Endodermal cell (in vitro differentiated cells): Measurements from ENCODE around the gene GCH1. TPM values are rescaled to one million over a fixed set of nuclear protein-coding genes. Genes with fewer than 3 reads are reported as not detected.

Experiments used
- DNase-seq: peaks from one replicate; pipeline ENCODE4 v3.0.0-alpha.2; 2017
- H3K27ac ChIP-seq: 2 replicates; pipeline ENCODE4 v1.5.1; 2013; ENCODE audit warnings: mild to moderate bottlenecking, low read depth, low read length, moderate library complexity
- H3K27me3 ChIP-seq: 2 replicates; pipeline ENCODE4 v1.6.1; 2013; ENCODE audit warnings: mild to moderate bottlenecking, low read length, moderate library complexity; ENCODE audit not compliant: insufficient read depth, control insufficient read depth, poor library complexity, severe bottlenecking
- H3K36me3 ChIP-seq: 2 replicates; pipeline ENCODE4 v1.7.0; 2013; ENCODE audit warnings: mild to moderate bottlenecking, low read length, moderate library complexity; ENCODE audit not compliant: control insufficient read depth, insufficient read depth
- H3K4me1 ChIP-seq: one replicate; pipeline ENCODE4 v1.7.0; 2013; ENCODE audit warnings: low read length; ENCODE audit not compliant: control insufficient read depth, insufficient read depth
- H3K4me3 ChIP-seq: 2 replicates; pipeline ENCODE4 v1.5.1; 2013; ENCODE audit warnings: mild to moderate bottlenecking, low read length, moderate library complexity
- H3K9ac ChIP-seq: 2 replicates; pipeline ENCODE4 v1.6.1; 2013; ENCODE audit warnings: mild to moderate bottlenecking, low read length, moderate library complexity; ENCODE audit not compliant: poor library complexity, severe bottlenecking; ENCODE audit errors: extremely low read depth
- H3K9me3 ChIP-seq: 2 replicates; pipeline ENCODE4 v1.6.1; 2013; ENCODE audit warnings: mild to moderate bottlenecking, low read length, moderate library complexity; ENCODE audit not compliant: control insufficient read depth
- H3K27ac Mint-ChIP-seq: 2 replicates; pipeline ENCODE4 v1.8.0; 2020; ENCODE audit warnings: mixed read lengths
- H3K27me3 Mint-ChIP-seq: 2 replicates; pipeline ENCODE4 v1.8.0; 2021; ENCODE audit warnings: mild to moderate bottlenecking, mixed read lengths; ENCODE audit not compliant: insufficient read depth
- H3K36me3 Mint-ChIP-seq: 2 replicates; pipeline ENCODE4 v1.8.0; 2020; ENCODE audit warnings: low read depth, mixed read lengths
- H3K4me1 Mint-ChIP-seq: 2 replicates; pipeline ENCODE4 v1.8.0; 2020; ENCODE audit warnings: mixed read lengths
- H3K4me3 Mint-ChIP-seq: 2 replicates; pipeline ENCODE4 v1.8.0; 2020; ENCODE audit warnings: mild to moderate bottlenecking, moderate library complexity, mixed read lengths
- H3K9me3 Mint-ChIP-seq: 2 replicates; pipeline ENCODE4 v1.8.0; 2020; ENCODE audit warnings: mild to moderate bottlenecking, mixed read lengths
- WGBS, 2 experiments: methylation state at CpG; one replicate each; pipeline versions ENCODE4 v1.1.5 to v1.1.7; 2013; ENCODE audit warnings: missing lambda C conversion rate in 2 of 2, mixed read lengths in 1 of 2; ENCODE audit not compliant: insufficient coverage in 1 of 2, insufficient read length in 1 of 2; 5-methylcytosine and 5-hydroxymethylcytosine counted together
- total RNA-seq, 2 donors: library from RNA; stranded (reverse); fragmentation: NEBNext Ultra II Directional in 1 of 2; extraction: Animal tissue kit (Norgen Biotek cat#: 25700) in 1 of 2; gene quantifications; 2 replicates in 1 of 2; 3 replicates in 1 of 2; pipeline ENCODE4 v1.2.1, GENCODE V29; 2021
- TF ChIP-seq, protein P1 (sequence below): fragments of 200-600 bp; sonication (generic); conservative IDR thresholded peaks from 2 replicates; pipeline ENCODE4 v1.5.0; 2021; ENCODE audit warnings: antibody characterized with exemption, mild to moderate bottlenecking

Gene GCH1
- total RNA-seq, 2 donors from 2014 or later: 18.3 to 18.7 TPM

DNA sequence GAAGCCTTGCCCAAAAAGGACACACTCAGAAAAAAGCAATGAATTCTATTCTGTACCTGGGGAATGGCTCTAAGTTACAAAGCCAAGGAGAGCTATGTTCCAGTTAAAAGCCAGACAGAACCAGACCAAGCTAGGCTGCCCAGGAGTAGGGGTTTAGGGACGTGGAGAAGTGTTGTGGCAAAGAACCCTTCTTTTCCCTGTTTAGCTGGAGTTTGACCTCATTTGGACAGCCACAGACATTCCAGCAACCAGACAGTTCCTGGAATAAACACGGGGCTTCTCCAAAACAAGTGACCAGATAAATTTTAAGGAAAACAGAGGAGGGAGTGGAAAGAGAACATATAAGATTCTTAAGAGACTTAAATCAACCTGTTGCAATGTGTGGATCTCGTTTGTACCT is 62.3 kb downstream of the GCH1 start:
- H3K4me1 Mint-ChIP-seq: peaks cover 8% of the 10 kb centered on the region
- no peak for DNase-seq
- no peak overlapping the region for H3K9ac ChIP-seq
- peaks cover 20% of the 10 kb centered on the region for H3K36me3 Mint-ChIP-seq
- no peak overlapping the region for H3K27ac Mint-ChIP-seq
- no peaks in the 10 kb centered on the region for H3K9me3 ChIP-seq
- no peaks in the 10 kb centered on the region for H3K4me1 ChIP-seq
- no peak overlapping the region for H3K27ac ChIP-seq
- peaks cover 10% of the 10 kb centered on the region for H3K36me3 ChIP-seq
- H3K9me3 Mint-ChIP-seq: no peaks in the 10 kb centered on the region
- no peaks in the 10 kb centered on the region for H3K27me3 ChIP-seq
- H3K4me3 ChIP-seq: no peak overlapping the region
- no peak overlapping the region for H3K4me3 Mint-ChIP-seq
- TF ChIP-seq, protein P1, sequence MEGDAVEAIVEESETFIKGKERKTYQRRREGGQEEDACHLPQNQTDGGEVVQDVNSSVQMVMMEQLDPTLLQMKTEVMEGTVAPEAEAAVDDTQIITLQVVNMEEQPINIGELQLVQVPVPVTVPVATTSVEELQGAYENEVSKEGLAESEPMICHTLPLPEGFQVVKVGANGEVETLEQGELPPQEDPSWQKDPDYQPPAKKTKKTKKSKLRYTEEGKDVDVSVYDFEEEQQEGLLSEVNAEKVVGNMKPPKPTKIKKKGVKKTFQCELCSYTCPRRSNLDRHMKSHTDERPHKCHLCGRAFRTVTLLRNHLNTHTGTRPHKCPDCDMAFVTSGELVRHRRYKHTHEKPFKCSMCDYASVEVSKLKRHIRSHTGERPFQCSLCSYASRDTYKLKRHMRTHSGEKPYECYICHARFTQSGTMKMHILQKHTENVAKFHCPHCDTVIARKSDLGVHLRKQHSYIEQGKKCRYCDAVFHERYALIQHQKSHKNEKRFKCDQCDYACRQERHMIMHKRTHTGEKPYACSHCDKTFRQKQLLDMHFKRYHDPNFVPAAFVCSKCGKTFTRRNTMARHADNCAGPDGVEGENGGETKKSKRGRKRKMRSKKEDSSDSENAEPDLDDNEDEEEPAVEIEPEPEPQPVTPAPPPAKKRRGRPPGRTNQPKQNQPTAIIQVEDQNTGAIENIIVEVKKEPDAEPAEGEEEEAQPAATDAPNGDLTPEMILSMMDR: no peak
- H3K27me3 Mint-ChIP-seq: no peaks in the 10 kb centered on the region
- WGBS, 2 experiments: 100% methylated on average over 1 to 2 of the region's 3 CpGs

DNA sequence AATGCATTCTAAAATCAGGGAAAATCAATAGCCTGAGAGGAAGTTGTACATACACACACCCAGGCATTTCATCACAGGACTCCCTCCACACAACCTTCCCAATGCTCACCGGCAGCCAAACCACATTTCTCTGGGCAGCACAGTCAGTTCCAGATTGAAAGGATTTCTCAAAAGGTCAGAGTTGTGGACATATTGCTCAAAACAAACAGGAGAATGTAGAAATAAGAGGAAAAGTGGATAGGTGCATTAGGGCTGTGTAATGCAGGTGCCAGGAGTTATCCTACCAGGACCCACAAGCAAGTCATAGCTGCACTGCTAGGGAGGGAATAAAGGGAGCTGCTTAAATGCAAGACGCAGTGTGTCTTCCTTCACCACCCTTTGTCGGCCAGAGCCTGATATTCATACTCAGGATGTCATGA is 62.9 kb downstream of the GCH1 start:
- H3K27ac ChIP-seq: no peak overlapping the region
- TF ChIP-seq, protein P1: no peak
- H3K4me3 ChIP-seq: no peak overlapping the region
- no peaks in the 10 kb centered on the region for H3K9me3 Mint-ChIP-seq
- no peaks in the 10 kb centered on the region for H3K4me1 ChIP-seq
- H3K36me3 Mint-ChIP-seq: peaks cover 20% of the 10 kb centered on the region
- no peak overlapping the region for H3K27ac Mint-ChIP-seq
- H3K4me3 Mint-ChIP-seq: no peak overlapping the region
- H3K27me3 Mint-ChIP-seq: no peaks in the 10 kb centered on the region
- H3K9me3 ChIP-seq: no peaks in the 10 kb centered on the region
- peaks cover 10% of the 10 kb centered on the region for H3K36me3 ChIP-seq
- peaks cover 8% of the 10 kb centered on the region for H3K4me1 Mint-ChIP-seq
- no peaks in the 10 kb centered on the region for H3K27me3 ChIP-seq
- H3K9ac ChIP-seq: no peak overlapping the region
- DNase-seq: no peak
- WGBS, 2 experiments: 93 to 100% methylated on average over 3 of the region's 3 CpGs

DNA sequence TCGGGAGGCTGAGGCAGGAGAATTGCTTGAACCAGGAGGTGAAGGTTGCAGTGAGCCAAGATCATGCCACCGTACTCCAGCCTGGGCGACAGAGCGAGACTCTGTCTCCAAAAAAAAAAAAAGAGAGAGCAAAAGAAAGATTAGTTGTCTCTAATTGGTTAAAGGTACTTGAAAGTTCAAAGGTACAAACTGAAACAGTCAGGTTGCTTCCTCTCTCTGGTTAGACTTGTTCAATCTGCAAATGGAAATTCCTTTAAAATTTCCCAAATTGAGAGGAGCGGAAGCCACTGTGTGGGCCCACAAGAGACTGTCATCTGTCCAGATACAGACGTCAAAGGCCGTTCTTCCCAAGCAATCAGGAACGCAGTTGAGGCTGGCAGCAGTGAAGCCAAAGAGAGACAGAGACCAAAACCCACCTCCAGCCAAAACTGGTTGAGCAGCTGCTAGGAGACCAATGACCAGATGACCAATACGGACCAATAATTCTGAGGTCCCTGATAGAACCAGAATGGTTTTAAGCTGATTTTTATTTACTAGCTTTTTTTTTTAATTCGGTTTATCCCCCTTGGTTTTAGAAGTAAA is 63.6 kb downstream of the GCH1 start:
- Histone ChIP-seq H3K9me3 (no peaks in the 10 kb centered on the region), H3K36me3 (peaks cover 10% of the 10 kb centered on the region), H3K9ac (no peak overlapping the region), H3K27ac (no peak overlapping the region), H3K27me3 (no peaks in the 10 kb centered on the region), H3K4me1 (no peaks in the 10 kb centered on the region), H3K4me3 (no peak overlapping the region)
- TF ChIP-seq, protein P1: no peak
- peaks cover 17% of the 10 kb centered on the region for H3K36me3 Mint-ChIP-seq
- no peaks in the 10 kb centered on the region for H3K9me3 Mint-ChIP-seq
- no peaks in the 10 kb centered on the region for H3K27me3 Mint-ChIP-seq
- no peak overlapping the region for H3K4me3 Mint-ChIP-seq
- peaks cover 6% of the 10 kb centered on the region for H3K4me1 Mint-ChIP-seq
- H3K27ac Mint-ChIP-seq: no peak overlapping the region
- 92 to 95% methylated on average over 8 to 10 of the region's 10 CpGs for WGBS, 2 experiments
- no peak for DNase-seq
